K562 (cell line): ENCODE measurements around the gene METTL3. TPM values are rescaled to one million over a fixed set of nuclear protein-coding genes. Genes with fewer than 3 reads are reported as not detected.
A peak's percentile ranks its signal among the peaks of the same experiment; 100 is the strongest.

Experiments used
- ATAC-seq: fragments of 200-7000 bp; cut with Tn5 transposase; 3 replicates; pipeline ENCODE4 v1.9.1; 2020; ENCODE audit warnings: moderate library complexity
- BruUV-seq: library from RNA; stranded (reverse); fragments of 400-500 nt; replicated peaks from 2 replicates; lab custom pipeline; 2021; lab: Mats Ljungman, UMichigan
- CTCF ChIA-PET: fragments of 300-600 bp; formaldehyde crosslinking; extraction: SDS; loops from one replicate; lab custom pipeline; 2021; ENCODE audit warnings: low intra/inter-chr PET ratio; lab: Yijun Ruan, JAX
- POLR2A ChIA-PET: fragments of 300-600, 350-650 bp; sonication (Branson Sonifier 250); formaldehyde crosslinking; extraction: SDS; loops from one replicate; lab custom pipeline; 2021; ENCODE audit warnings: antibody characterized with exemption, inconsistent platforms; lab: Yijun Ruan, JAX
- DNase-seq, 4 experiments: peaks; one replicate each; pipeline versions ENCODE4 v3.0.0 to v3.0.0-alpha.2; 2011 to 2018; ENCODE audit warnings: low spot score in 3 of 4, mixed read lengths in 3 of 4; ENCODE audit errors: extremely low read depth in 1 of 4
- FAIRE-seq: peaks from 2 replicates; lab custom pipeline; 2011; peaks lifted over from hg19 to GRCh38; lab: Jason Lieb, UNC
- H2AFZ ChIP-seq: 2 replicates; pipeline ENCODE4 v1.6.0; 2011; ENCODE audit warnings: low read depth, low read length, control low read depth, inconsistent platforms
- H3K27ac ChIP-seq: fragments of 200-600 bp; 3 replicates; pipeline ENCODE4 v1.8.0; 2011; ENCODE audit warnings: low read depth, mild to moderate bottlenecking, control low read depth, inconsistent platforms, low read length, moderate library complexity, mixed read lengths; ENCODE audit errors: extremely low read depth
- H3K27me3 ChIP-seq, 2 experiments: fragments of 300-600 bp in 1 of 2; 2 replicates in 1 of 2; 3 replicates in 1 of 2; pipeline versions ENCODE4 v1.6.0 to v1.8.0; 2011; ENCODE audit warnings: inconsistent platforms in 2 of 2, low read length in 2 of 2, mild to moderate bottlenecking in 1 of 2, mixed read lengths in 1 of 2, moderate library complexity in 1 of 2; ENCODE audit not compliant: control insufficient read depth in 2 of 2, insufficient read depth in 2 of 2
- H3K36me3 ChIP-seq: fragments of 300-600 bp; 3 replicates; pipeline ENCODE4 v1.8.0; 2011; ENCODE audit warnings: mild to moderate bottlenecking, low read length, inconsistent platforms; ENCODE audit not compliant: control insufficient read depth, insufficient read depth
- H3K4me1 ChIP-seq, 2 experiments: fragments of 200-600 bp in 1 of 2; replicated peaks in 1 of 2; 2 replicates in 1 of 2; 3 replicates in 1 of 2; pipeline versions ENCODE4 v1.5.1 to v1.8.0; 2011; ENCODE audit warnings: inconsistent platforms in 2 of 2, low read length in 2 of 2, mild to moderate bottlenecking in 1 of 2, mixed read lengths in 1 of 2, moderate library complexity in 1 of 2; ENCODE audit not compliant: control insufficient read depth in 2 of 2, insufficient read depth in 2 of 2
- H3K4me2 ChIP-seq: 2 replicates; pipeline ENCODE4 v1.6.1; 2011; ENCODE audit warnings: low read length, control low read depth, inconsistent platforms, mixed read lengths; ENCODE audit not compliant: insufficient read depth
- H3K4me3 ChIP-seq: fragments of 200-600 bp; sonication (generic), shearing (Covaris generic); 2 replicates; pipeline ENCODE4 v1.5.1; 2016; ENCODE audit warnings: control low read depth, inconsistent platforms
- H3K79me2 ChIP-seq: fragments of 200-600 bp; 3 replicates; pipeline ENCODE4 v1.8.0; 2011; ENCODE audit warnings: low read length, inconsistent platforms; ENCODE audit not compliant: control insufficient read depth, insufficient read depth
- H3K9ac ChIP-seq, 2 experiments: 2 replicates each; pipeline versions ENCODE4 v1.6.0 to v1.6.1; 2011; ENCODE audit warnings: low read depth in 2 of 2, low read length in 2 of 2, control low read depth in 1 of 2, inconsistent platforms in 1 of 2, mild to moderate bottlenecking in 1 of 2, mixed read lengths in 1 of 2; ENCODE audit not compliant: insufficient read depth in 1 of 2
- H3K9me1 ChIP-seq: one replicate; pipeline ENCODE4 v1.6.0; 2011; ENCODE audit warnings: inconsistent platforms, mild to moderate bottlenecking, low read length, moderate library complexity; ENCODE audit not compliant: control insufficient read depth, insufficient read depth
- H3K9me3 ChIP-seq: replicated peaks from 2 replicates; pipeline ENCODE4 v1.5.1; 2011; ENCODE audit warnings: low read depth, low read length, inconsistent platforms; ENCODE audit not compliant: control insufficient read depth, insufficient read depth
- H4K20me1 ChIP-seq: replicated peaks from 2 replicates; pipeline ENCODE4 v1.6.1; 2011; ENCODE audit warnings: low read length, inconsistent platforms, mixed read lengths; ENCODE audit not compliant: control insufficient read depth, insufficient read depth
- ASH1L ChIP-seq: fragments of 450-650 bp; IDR thresholded peaks from 2 replicates; pipeline ENCODE4 v1.6.1; 2018; ENCODE audit warnings: borderline replicate concordance, mild to moderate bottlenecking, low read depth; ENCODE audit not compliant: partially characterized antibody
- CBX5 ChIP-seq: IDR thresholded peaks from 2 replicates; pipeline ENCODE4 v1.6.1; 2014; ENCODE audit warnings: low read depth, borderline replicate concordance
- CHAMP1 ChIP-seq: fragments of 450-650 bp; IDR thresholded peaks from 2 replicates; pipeline ENCODE4 v1.6.1; 2016; ENCODE audit warnings: mild to moderate bottlenecking
- CSDE1 ChIP-seq, 2 experiments: fragments of 450-650 bp; IDR thresholded peaks; 2 replicates each; pipeline ENCODE4 v1.6.1; 2016; ENCODE audit warnings: mild to moderate bottlenecking in 1 of 2
- CXXC5 ChIP-seq: fragments of 250-450 bp; sonication (Bioruptor Pico); IDR thresholded peaks from 2 replicates; pipeline ENCODE4 v1.8.0; 2022; ENCODE audit warnings: inconsistent platforms, mild to moderate bottlenecking, moderate library complexity
- FOXJ3 ChIP-seq: sonication (generic); formaldehyde crosslinking; IDR thresholded peaks from 2 replicates; pipeline ENCODE4 v1.4.0; 2020; ENCODE audit warnings: mild to moderate bottlenecking, missing genetic modification reagents
- GTF2B ChIP-seq: IDR thresholded peaks from 2 replicates; pipeline ENCODE4 v1.6.1; 2011; ENCODE audit not compliant: insufficient read length; ENCODE audit errors: extremely low read depth
- HCFC1 ChIP-seq: IDR thresholded peaks from 2 replicates; pipeline ENCODE4 v1.6.1; 2012; ENCODE audit warnings: low read depth, low read length, improper control_type of control experiment
- KHSRP ChIP-seq: fragments of 450-650 bp; IDR thresholded peaks from 2 replicates; pipeline ENCODE4 v1.6.1; 2017
- MCM3 ChIP-seq: fragments of 450-650 bp; IDR thresholded peaks from 2 replicates; pipeline ENCODE4 v1.6.1; 2016
- NFE2L1 ChIP-seq: fragments of 450-650 bp; IDR thresholded peaks from 2 replicates; pipeline ENCODE4 v1.6.1; 2016; ENCODE audit warnings: missing genetic modification characterization, low read depth, mild to moderate bottlenecking, missing compliant biosample characterization, moderate library complexity, borderline replicate concordance
- POLR2G ChIP-seq: fragments of 200-400 bp; formaldehyde crosslinking; IDR thresholded peaks from 2 replicates; pipeline ENCODE4 v1.6.1; 2017; ENCODE audit warnings: low read depth, mild to moderate bottlenecking, antibody characterized with exemption, low read length, moderate library complexity
- SIX5 ChIP-seq, 2 experiments: IDR thresholded peaks; 2 replicates each; pipeline ENCODE4 v1.6.1; 2011; ENCODE audit warnings: low read length in 2 of 2, borderline replicate concordance in 1 of 2, low read depth in 1 of 2, mild to moderate bottlenecking in 1 of 2, moderate library complexity in 1 of 2; ENCODE audit not compliant: insufficient read depth in 1 of 2
- SMARCC2 ChIP-seq: fragments of 450-650 bp; IDR thresholded peaks from 2 replicates; pipeline ENCODE4 v1.6.1; 2017; ENCODE audit warnings: antibody characterized with exemption, moderate library complexity, mild to moderate bottlenecking, low read depth
- TBL1XR1 ChIP-seq, 2 experiments: IDR thresholded peaks; 2 replicates each; pipeline ENCODE4 v1.6.1; 2012; ENCODE audit warnings: improper control_type of control experiment in 2 of 2, low read length in 2 of 2, mild to moderate bottlenecking in 1 of 2
- TRIM28 ChIP-seq: fragments of 450-650 bp; IDR thresholded peaks from 2 replicates; pipeline ENCODE4 v1.6.1; 2017
- ZNF274 ChIP-seq: IDR thresholded peaks from 2 replicates; pipeline ENCODE4 v1.6.1; 2011; ENCODE audit warnings: low read depth, mild to moderate bottlenecking, low read length, moderate library complexity, borderline replicate concordance
- WGBS: fragments of 100-300 bp; shearing (Covaris generic); methylation state at CpG from one replicate; pipeline ENCODE4 v1.1.6; 2016; ENCODE audit warnings: low coverage, mixed read lengths; ENCODE audit not compliant: insufficient coverage; ENCODE audit errors: missing lambda C conversion rate; 5-methylcytosine and 5-hydroxymethylcytosine counted together
- in situ Hi-C: fragments of 300-500 bp; cut with MboI; formaldehyde crosslinking; loops from 4 replicates; pipeline ENCODE4 v1.15.0; 2018; ENCODE audit warnings: inconsistent platforms, mixed read lengths
- intact Hi-C: fragments of 100-400 bp; cut with micrococcal nuclease; formaldehyde crosslinking; loops from 2 replicates; pipeline ENCODE4 v1.14.2; 2022
- polyA plus RNA-seq, 8 experiments: library from polyadenylated mRNA; depleted of rRNA in 4 of 8; stranded (reverse) in 5 of 8; unstranded in 3 of 8; fragments of >200 nt; fragmentation: Nextera tagmentation in 2 of 8; fragmentation: Illumina TruSeq in 1 of 8; extraction: Ambion mirVana in 2 of 8; extraction: Trizol in 1 of 8; gene quantifications; 2 replicates each; pipeline versions ENCODE4 v1.2.1 to v1.2.3, GENCODE V29; 2011 to 2014; ENCODE audit warnings: inconsistent platforms in 1 of 8, missing spikeins in 1 of 8
- total RNA-seq, 7 experiments: library from RNA; depleted of rRNA in 6 of 7; stranded (reverse); fragments of >200 nt in 6 of 7; fragmentation: Illumina TruSeq in 2 of 7; extraction: Trizol in 2 of 7; gene quantifications; 2 replicates each; pipeline versions ENCODE4 v1.2.1 to v1.2.3, GENCODE V29; 2011 to 2021; ENCODE audit warnings: low replicate concordance in 1 of 7
- TF ChIP-seq, protein P1 (sequence below): fragments of 450-650 bp; IDR thresholded peaks from 2 replicates; pipeline ENCODE4 v1.6.1; 2018; ENCODE audit not compliant: partially characterized antibody

Gene METTL3
- total and polyA plus RNA-seq, 9 of the 15 experiments (the other 6 are each of a cell fraction or from before 2014, with no cell fraction given): 42.1 to 151 (median 65.7) TPM

DNA sequence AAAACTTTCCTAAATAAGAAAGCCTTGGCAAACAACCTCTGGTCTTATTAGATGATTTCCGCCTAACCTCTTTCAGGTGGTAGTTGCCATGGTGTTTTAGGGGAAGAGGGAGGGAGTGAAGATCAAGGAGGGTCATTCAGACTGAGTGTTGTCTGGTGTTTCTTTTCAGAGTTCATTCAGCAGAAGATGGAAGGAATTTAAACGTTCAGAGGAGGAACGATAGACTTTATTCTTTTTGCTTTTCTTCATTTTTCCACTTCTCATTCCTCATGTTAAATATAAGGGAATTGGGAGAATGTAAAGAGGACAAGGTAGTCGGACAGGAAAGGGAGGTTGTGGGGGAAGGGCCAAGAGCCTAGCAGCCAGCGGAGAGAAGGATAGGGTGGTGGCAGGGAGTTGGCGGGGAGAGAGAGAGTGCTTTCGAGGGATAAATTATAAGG, 32.4 kb upstream of the METTL3 start:
- no peak overlapping the region for H3K27ac ChIP-seq
- ATAC-seq (peak; percentile 64; the same call in 2 of the 3 replicates), FAIRE-seq (no peak), DNase-seq (no peak)
- no peaks in the 10 kb centered on the region for H3K36me3 ChIP-seq
- WGBS: 32% methylated on average over 7 of the region's 7 CpGs
- in situ Hi-C loops: no loop called here
- no peaks in the 10 kb centered on the region for H3K9me1 ChIP-seq
- no peaks in the 10 kb centered on the region for H3K9me3 ChIP-seq
- no peaks in the 10 kb centered on the region for H4K20me1 ChIP-seq
- CTCF ChIA-PET: no interaction called here
- H3K4me1 ChIP-seq: peaks cover 0 to 3% of the 10 kb centered on the region in 2 experiments; a peak in 3 of 5 replicates
- intact Hi-C loops: no loop called here
- no TSS peak for BruUV-seq
- peak overlapping the region; percentile 91 for H2AFZ ChIP-seq
- POLR2A ChIA-PET: no interaction called here
- no peak overlapping the region for H3K4me2 ChIP-seq
- no peak overlapping the region for H3K4me3 ChIP-seq
- no peaks in the 10 kb centered on the region for H3K79me2 ChIP-seq
- no peaks in the 10 kb centered on the region for H3K27me3 ChIP-seq
- no peak overlapping the region for H3K9ac ChIP-seq
- no peak for TF ChIP-seq SIX5 (IDR thresholded peaks at IDR 0.05; ENCODE audit: borderline replicate concordance in 1 of 2, insufficient read depth in 1 of 2, low read depth in 1 of 2, low read length in 2 of 2)
- no peak for TF ChIP-seq KHSRP
- no peak for TF ChIP-seq TBL1XR1 (IDR thresholded peaks at IDR 0.05; ENCODE audit: low read length in 2 of 2)
- TF ChIP-seq CHAMP1: no peak
- TF ChIP-seq GTF2B: no peak
- TF ChIP-seq SMARCC2: no peak
- TF ChIP-seq CSDE1 (IDR thresholded peaks at IDR 0.05): no peak
- TF ChIP-seq ASH1L: no peak
- no peak for TF ChIP-seq CBX5
- no peak for TF ChIP-seq POLR2G
- no peak for TF ChIP-seq CXXC5 (CRISPR knock-in tag)
- no peak for TF ChIP-seq NFE2L1 (tag)
- TF ChIP-seq TRIM28: no peak
- TF ChIP-seq FOXJ3: no peak
- TF ChIP-seq, protein P1, sequence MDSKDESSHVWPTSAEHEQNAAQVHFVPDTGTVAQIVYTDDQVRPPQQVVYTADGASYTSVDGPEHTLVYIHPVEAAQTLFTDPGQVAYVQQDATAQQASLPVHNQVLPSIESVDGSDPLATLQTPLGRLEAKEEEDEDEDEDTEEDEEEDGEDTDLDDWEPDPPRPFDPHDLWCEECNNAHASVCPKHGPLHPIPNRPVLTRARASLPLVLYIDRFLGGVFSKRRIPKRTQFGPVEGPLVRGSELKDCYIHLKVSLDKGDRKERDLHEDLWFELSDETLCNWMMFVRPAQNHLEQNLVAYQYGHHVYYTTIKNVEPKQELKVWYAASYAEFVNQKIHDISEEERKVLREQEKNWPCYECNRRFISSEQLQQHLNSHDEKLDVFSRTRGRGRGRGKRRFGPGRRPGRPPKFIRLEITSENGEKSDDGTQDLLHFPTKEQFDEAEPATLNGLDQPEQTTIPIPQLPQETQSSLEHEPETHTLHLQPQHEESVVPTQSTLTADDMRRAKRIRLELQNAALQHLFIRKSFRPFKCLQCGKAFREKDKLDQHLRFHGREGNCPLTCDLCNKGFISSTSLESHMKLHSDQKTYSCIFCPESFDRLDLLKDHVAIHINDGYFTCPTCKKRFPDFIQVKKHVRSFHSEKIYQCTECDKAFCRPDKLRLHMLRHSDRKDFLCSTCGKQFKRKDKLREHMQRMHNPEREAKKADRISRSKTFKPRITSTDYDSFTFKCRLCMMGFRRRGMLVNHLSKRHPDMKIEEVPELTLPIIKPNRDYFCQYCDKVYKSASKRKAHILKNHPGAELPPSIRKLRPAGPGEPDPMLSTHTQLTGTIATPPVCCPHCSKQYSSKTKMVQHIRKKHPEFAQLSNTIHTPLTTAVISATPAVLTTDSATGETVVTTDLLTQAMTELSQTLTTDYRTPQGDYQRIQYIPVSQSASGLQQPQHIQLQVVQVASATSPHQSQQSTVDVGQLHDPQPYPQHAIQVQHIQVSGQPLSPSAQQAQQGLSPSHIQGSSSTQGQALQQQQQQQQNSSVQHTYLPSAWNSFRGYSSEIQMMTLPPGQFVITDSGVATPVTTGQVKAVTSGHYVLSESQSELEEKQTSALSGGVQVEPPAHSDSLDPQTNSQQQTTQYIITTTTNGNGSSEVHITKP: no peak
- TF ChIP-seq HCFC1: no peak
- TF ChIP-seq ZNF274: no peak
- TF ChIP-seq MCM3: no peak
